Measurements from ENCODE around the gene IGLL5. TPM values are rescaled to one million over a fixed set of nuclear protein-coding genes. Genes with fewer than 3 reads are reported as not detected.

Gene IGLL5
- total RNA-seq, 3 donors from 2014 or later (not counting 1 experiment from before 2014, with no cell fraction given) = 0.38 to 124 (median 0.93) TPM

DNA sequence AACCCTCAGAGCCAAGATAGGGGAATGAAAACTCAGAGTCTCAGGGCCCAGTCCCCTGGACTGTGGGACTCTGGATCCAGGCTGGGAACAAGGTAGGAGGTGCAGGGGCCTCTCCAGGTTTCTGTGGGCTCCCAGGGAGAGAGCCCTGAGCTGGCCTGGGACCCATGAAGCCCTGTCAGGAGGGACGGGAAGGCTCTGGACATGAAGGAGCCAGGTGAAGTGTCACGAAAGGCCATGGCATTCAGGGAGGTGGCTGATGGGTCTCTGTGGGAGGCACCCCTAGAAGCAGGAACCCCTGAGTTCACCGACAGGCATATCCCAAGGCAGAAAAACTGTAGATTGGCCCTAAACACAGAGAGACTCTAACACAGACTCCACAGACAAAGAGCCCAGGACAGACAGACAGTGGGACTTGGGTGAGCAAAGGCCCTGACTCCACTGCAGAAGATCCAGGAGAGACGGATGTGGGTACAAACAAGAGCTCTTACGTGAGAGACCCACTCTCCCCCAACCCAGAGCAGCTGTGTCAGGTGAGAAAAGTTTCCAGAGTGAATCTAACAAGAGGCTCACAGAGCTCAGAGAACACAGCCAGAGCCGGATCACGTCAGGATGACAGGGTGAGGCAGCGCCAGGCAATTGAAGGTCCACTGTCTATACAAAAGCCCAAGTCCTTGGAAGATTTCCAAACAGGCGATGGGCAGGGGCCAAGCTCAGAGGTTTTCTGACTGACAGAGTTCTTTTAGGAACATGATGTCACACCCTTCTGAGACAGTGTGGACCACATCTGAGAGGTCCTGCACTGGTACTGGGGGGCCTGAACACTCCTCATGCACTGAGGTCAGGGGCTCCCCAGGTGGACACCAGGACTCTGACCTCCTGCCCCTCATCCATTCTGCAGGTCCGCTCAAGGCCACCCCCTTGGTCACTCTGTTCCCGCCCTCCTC is 27.4 kb downstream of the IGLL5 start:
- Mint-ChIP-seq H3K27me3 (ENCODE audit: low read depth in 2 of 2) (peaks cover 0 to 7% of the 10 kb centered on the region in 2 donors), H3K27ac (peak overlapping the region in 1 of 2 donors; percentile 0), H3K36me3 (no peaks in the 10 kb centered on the region), H3K4me3 (no peak overlapping the region), H3K4me1 (peaks cover 0 to 12% of the 10 kb centered on the region in 2 donors), H3K9me3 (no peaks in the 10 kb centered on the region)
- Histone ChIP-seq H3K27ac (ENCODE audit: low read length) (peak overlapping the region; percentile 13), H3K9me3 (ENCODE audit: control insufficient read depth, insufficient read depth, low read length) (no peaks in the 10 kb centered on the region), H3K27me3 (ENCODE audit: control insufficient read depth, insufficient read depth, low read length) (no peaks in the 10 kb centered on the region), H3K4me3 (ENCODE audit: low read length) (no peak overlapping the region), H3K36me3 (ENCODE audit: control insufficient read depth, insufficient read depth, low read length) (no peaks in the 10 kb centered on the region), H3K4me1 (ENCODE audit: control insufficient read depth, insufficient read depth, low read length) (peaks cover 15% of the 10 kb centered on the region)
- intact Hi-C loops (cut with micrococcal nuclease) = no loop called here
- TF ChIP-seq, protein P1, sequence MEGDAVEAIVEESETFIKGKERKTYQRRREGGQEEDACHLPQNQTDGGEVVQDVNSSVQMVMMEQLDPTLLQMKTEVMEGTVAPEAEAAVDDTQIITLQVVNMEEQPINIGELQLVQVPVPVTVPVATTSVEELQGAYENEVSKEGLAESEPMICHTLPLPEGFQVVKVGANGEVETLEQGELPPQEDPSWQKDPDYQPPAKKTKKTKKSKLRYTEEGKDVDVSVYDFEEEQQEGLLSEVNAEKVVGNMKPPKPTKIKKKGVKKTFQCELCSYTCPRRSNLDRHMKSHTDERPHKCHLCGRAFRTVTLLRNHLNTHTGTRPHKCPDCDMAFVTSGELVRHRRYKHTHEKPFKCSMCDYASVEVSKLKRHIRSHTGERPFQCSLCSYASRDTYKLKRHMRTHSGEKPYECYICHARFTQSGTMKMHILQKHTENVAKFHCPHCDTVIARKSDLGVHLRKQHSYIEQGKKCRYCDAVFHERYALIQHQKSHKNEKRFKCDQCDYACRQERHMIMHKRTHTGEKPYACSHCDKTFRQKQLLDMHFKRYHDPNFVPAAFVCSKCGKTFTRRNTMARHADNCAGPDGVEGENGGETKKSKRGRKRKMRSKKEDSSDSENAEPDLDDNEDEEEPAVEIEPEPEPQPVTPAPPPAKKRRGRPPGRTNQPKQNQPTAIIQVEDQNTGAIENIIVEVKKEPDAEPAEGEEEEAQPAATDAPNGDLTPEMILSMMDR (IDR thresholded peaks at IDR 0.05) = no peak
- ATAC-seq (no peak), DNase-seq (no peak)
- 94% methylated on average over 11 of the region's 11 CpGs for WGBS (ENCODE audit: insufficient coverage)

DNA sequence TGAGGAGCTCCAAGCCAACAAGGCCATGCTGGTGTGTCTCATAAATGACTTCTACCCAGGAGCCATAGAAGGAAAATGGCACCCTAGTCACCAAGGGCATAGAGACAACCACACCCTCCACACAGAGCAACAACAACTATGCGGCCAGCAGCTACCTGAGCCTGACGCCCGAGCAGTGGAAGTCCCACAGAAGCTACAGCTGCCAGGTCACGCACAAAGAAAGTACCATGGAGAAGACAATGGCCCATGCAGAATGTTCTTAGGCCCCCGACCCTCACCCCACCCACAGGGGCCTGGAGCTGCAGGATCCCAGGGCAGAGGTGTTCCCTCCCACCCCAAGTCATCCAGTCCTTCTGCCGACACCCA is 28.0 kb downstream of the IGLL5 start:
- no peak overlapping the region for H3K27ac ChIP-seq (ENCODE audit: low read length)
- peaks cover 0 to 2% of the 10 kb centered on the region in 2 donors for H3K27me3 Mint-ChIP-seq (ENCODE audit: low read depth in 2 of 2)
- no peak overlapping the region for H3K4me3 ChIP-seq (ENCODE audit: low read length)
- ATAC-seq = no peak
- peaks cover 0 to 12% of the 10 kb centered on the region in 2 donors for H3K4me1 Mint-ChIP-seq
- H3K27ac Mint-ChIP-seq = no peak overlapping the region
- peaks cover 13% of the 10 kb centered on the region for H3K4me1 ChIP-seq (ENCODE audit: control insufficient read depth, insufficient read depth, low read length)
- no peaks in the 10 kb centered on the region for H3K9me3 ChIP-seq (ENCODE audit: control insufficient read depth, insufficient read depth, low read length)
- H3K4me3 Mint-ChIP-seq = no peak overlapping the region
- H3K36me3 Mint-ChIP-seq = no peaks in the 10 kb centered on the region
- no peak for DNase-seq
- TF ChIP-seq, protein P1 (IDR thresholded peaks at IDR 0.05) = no peak
- H3K9me3 Mint-ChIP-seq = no peaks in the 10 kb centered on the region
- WGBS (ENCODE audit: insufficient coverage) = 86% methylated on average over 6 of the region's 6 CpGs
- no peaks in the 10 kb centered on the region for H3K27me3 ChIP-seq (ENCODE audit: control insufficient read depth, insufficient read depth, low read length)
- intact Hi-C loops (cut with micrococcal nuclease) = no loop called here
- H3K36me3 ChIP-seq (ENCODE audit: control insufficient read depth, insufficient read depth, low read length) = no peaks in the 10 kb centered on the region

DNA sequence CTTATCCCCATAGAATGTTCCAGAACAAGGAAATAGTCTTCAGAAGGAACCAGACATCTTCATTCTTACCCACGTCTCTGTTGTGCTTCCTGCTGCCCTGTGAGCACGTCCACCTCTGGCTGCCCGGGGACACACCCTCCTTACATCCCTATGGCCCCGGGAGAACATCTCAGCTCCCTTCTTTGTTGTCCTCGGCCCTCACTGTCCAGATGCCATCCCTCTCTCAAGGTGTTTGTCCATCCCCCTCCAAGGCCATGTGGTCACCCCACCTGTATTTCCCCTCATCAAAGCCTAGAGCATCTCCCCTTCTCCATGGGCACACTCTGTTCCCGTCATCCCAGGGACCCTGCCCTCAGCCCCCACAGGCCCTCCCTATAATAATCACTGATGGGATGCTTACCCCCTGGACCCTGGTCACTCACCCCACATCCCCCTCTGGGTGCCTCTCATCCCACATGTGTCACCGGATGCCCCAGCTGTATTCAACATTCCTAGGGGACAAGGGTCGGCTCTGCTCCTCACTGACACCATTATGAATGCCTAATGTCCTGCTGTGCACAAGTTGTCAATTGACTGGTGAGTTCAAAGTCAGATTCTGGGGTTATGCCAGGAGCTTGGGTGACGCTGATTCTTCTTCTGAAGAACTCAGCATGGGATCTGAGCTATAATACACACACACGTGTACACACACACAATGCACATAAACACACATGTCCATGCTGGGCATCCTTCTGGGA is 28.8 kb downstream of the IGLL5 start:
- 92% methylated on average over 10 of the region's 10 CpGs for WGBS (ENCODE audit: insufficient coverage)
- Histone ChIP-seq H3K36me3 (ENCODE audit: control insufficient read depth, insufficient read depth, low read length) (no peaks in the 10 kb centered on the region), H3K4me1 (ENCODE audit: control insufficient read depth, insufficient read depth, low read length) (peaks cover 13% of the 10 kb centered on the region), H3K27me3 (ENCODE audit: control insufficient read depth, insufficient read depth, low read length) (no peaks in the 10 kb centered on the region), H3K27ac (ENCODE audit: low read length) (no peak overlapping the region), H3K4me3 (ENCODE audit: low read length) (no peak overlapping the region), H3K9me3 (ENCODE audit: control insufficient read depth, insufficient read depth, low read length) (no peaks in the 10 kb centered on the region)
- Mint-ChIP-seq H3K4me1 (peaks cover 0 to 12% of the 10 kb centered on the region in 2 donors), H3K27ac (no peak overlapping the region), H3K9me3 (no peaks in the 10 kb centered on the region), H3K36me3 (no peaks in the 10 kb centered on the region), H3K27me3 (ENCODE audit: low read depth in 2 of 2) (no peaks in the 10 kb centered on the region), H3K4me3 (no peak overlapping the region)
- DNase-seq (no peak), ATAC-seq (no peak)
- intact Hi-C loops (cut with micrococcal nuclease) = no loop called here
- TF ChIP-seq, protein P1 (IDR thresholded peaks at IDR 0.05) = no peak

All from natural killer cell (primary cell).